ENCODE results near the gene EPN2. TPM values are rescaled to one million over a fixed set of nuclear protein-coding genes. Genes with fewer than 3 reads are reported as not detected.

The EPN2 gene
- total and polyA plus RNA-seq, 2 experiments from 2014 or later = 34.0 to 149 TPM

GRCh38 chr17:19254651-19255050 lies 17.5 kb downstream of the EPN2 start (continued):
- TF ChIP-seq ZNF462 (CRISPR knock-in tag; IDR thresholded peaks at IDR 0.05) = no peak
- no peak for TF ChIP-seq EZH2 (IDR thresholded peaks at IDR 0.05; ENCODE audit: low read depth, unreplicated experiment)

- peaks cover 19% of the 10 kb centered on the region for H3K4me1 Mint-ChIP-seq
- H3K4me2 ChIP-seq = no peak overlapping the region
- TF ChIP-seq EZH2 (IDR thresholded peaks at IDR 0.05; ENCODE audit: low read depth, unreplicated experiment) (no peak), REST (IDR thresholded peaks at IDR 0.05; ENCODE audit: unreplicated experiment) (no peak), NANOG (IDR thresholded peaks at IDR 0.05; ENCODE audit: borderline replicate concordance) (no peak), ZNF114 (CRISPR knock-in tag; IDR thresholded peaks at IDR 0.05) (no peak), STAT1 (IDR thresholded peaks at IDR 0.05; ENCODE audit: unreplicated experiment) (no peak), POLR2AphosphoS5 (IDR thresholded peaks at IDR 0.05; ENCODE audit: low read depth) (no peak), ZNF331 (CRISPR knock-in tag; IDR thresholded peaks at IDR 0.05; ENCODE audit: low read depth) (no peak)
Observed at GRCh38 chr17:19255279-19255678, 18.1 kb downstream of the EPN2 start.

More at GRCh38 chr17:19255279-19255678, 18.1 kb downstream of the EPN2 start:
- no peaks in the 10 kb centered on the region for H3K27me3 ChIP-seq (ENCODE audit: insufficient read depth)
- no peaks in the 10 kb centered on the region for H3F3A ChIP-seq (replicated peaks; ENCODE audit: low read depth)
- H3K4me3 ChIP-seq = no peak overlapping the region
- H3K9me3 Mint-ChIP-seq = peaks cover 8% of the 10 kb centered on the region
- H3K27ac ChIP-seq (ENCODE audit: low read depth) = no peak overlapping the region
- H4K20me1 ChIP-seq (replicated peaks; ENCODE audit: insufficient read depth) = peaks cover 27% of the 10 kb centered on the region
- H3K36me3 Mint-ChIP-seq (ENCODE audit: low read depth) = peaks cover 14% of the 10 kb centered on the region; the same call in 2 of the 3 replicates
- peaks cover 4% of the 10 kb centered on the region for H3K27me3 Mint-ChIP-seq (ENCODE audit: insufficient read depth, low read depth, poor library complexity)
- no peak for DNase-seq (ENCODE audit: low spot score)
- H3K4me3 Mint-ChIP-seq = no peak overlapping the region
- H2AFZ ChIP-seq = no peak overlapping the region
- H3K27ac Mint-ChIP-seq = no peak overlapping the region
- H3K9me2 ChIP-seq (ENCODE audit: insufficient read depth) = no peaks in the 10 kb centered on the region
- peaks cover 98% of the 10 kb centered on the region for H3K79me2 ChIP-seq (replicated peaks; ENCODE audit: insufficient read depth)
- H3K36me3 ChIP-seq (ENCODE audit: insufficient read depth) = no peaks in the 10 kb centered on the region
- no peak for ATAC-seq
- peaks cover 12% of the 10 kb centered on the region; the same call in 1 of the 2 replicates for H3K4me1 ChIP-seq (ENCODE audit: insufficient read depth)
